Body of pancreas (tissue), 4 donors: ENCODE measurements around the gene CCNY. TPM values are rescaled to one million over a fixed set of nuclear protein-coding genes. Genes with fewer than 3 reads are reported as not detected.

Experiments used
- ATAC-seq: fragments of 150-250 bp; one replicate; pipeline ENCODE4 v1.9.1; 2016
- DNase-seq, 4 donors: peaks; one replicate each; pipeline ENCODE4 v3.0.0-alpha.2; 2019
- H3K27ac ChIP-seq, 4 donors: fragments of 200-600 bp; sonication (generic); 1 replicate in 3 of 4; 2 replicates in 1 of 4; pipeline versions ENCODE4 v1.5.1 to v1.6.1; 2016 to 2019; ENCODE audit warnings: mild to moderate bottlenecking in 1 of 4, mixed read lengths in 1 of 4, moderate library complexity in 1 of 4
- H3K27me3 ChIP-seq, 2 donors: fragments of 200-600 bp; sonication (generic); one replicate each; pipeline ENCODE4 v1.6.0; 2016; ENCODE audit warnings: mild to moderate bottlenecking in 1 of 2
- H3K36me3 ChIP-seq, 2 donors: fragments of 200-600 bp; sonication (generic); replicated peaks in 1 of 2; 2 replicates each; pipeline ENCODE4 v1.5.1; 2016; ENCODE audit warnings: low read depth in 2 of 2; ENCODE audit not compliant: insufficient read depth in 1 of 2
- H3K4me1 ChIP-seq: fragments of 200-600 bp; sonication (generic); one replicate; pipeline ENCODE4 v1.6.0; 2016
- H3K4me3 ChIP-seq, 2 donors: fragments of 200-600 bp; sonication (generic); 1 replicate in 1 of 2; 2 replicates in 1 of 2; pipeline ENCODE4 v1.5.1; 2016 to 2019
- H3K9me3 ChIP-seq, 3 donors: fragments of 200-600 bp; sonication (generic); 1 replicate in 2 of 3; 2 replicates in 1 of 3; pipeline ENCODE4 v1.5.1; 2016
- CTCF ChIP-seq, 7 experiments: fragments of 450-650 bp in 4 of 7; fragments of 200-600 bp in 3 of 7; sonication (generic) in 3 of 7; IDR thresholded peaks; one replicate each; pipeline ENCODE4 v1.5.1; 2016 to 2019; ENCODE audit warnings: antibody characterized with exemption in 7 of 7
- POLR2A ChIP-seq, 3 donors: fragments of 450-650 bp; IDR thresholded peaks; one replicate each; pipeline ENCODE4 v1.6.1; 2016; ENCODE audit warnings: antibody characterized with exemption in 3 of 3, mild to moderate bottlenecking in 2 of 3
- WGBS, 2 donors: methylation state at CpG; one replicate each; pipeline ENCODE4 v1.1.5; 2017; 5-methylcytosine and 5-hydroxymethylcytosine counted together
- intact Hi-C: fragments of 100-400 bp; cut with DNase I; formaldehyde crosslinking; loops from one replicate; pipeline ENCODE4 v1.15.1; 2023
- total RNA-seq, 2 donors: library from RNA; depleted of rRNA; stranded (reverse); fragments of >200 nt; gene quantifications; one replicate each; pipeline ENCODE4 v1.1.0, GENCODE V29; 2016

Gene CCNY
- total RNA-seq, 2 donors from 2014 or later = 9.6 to 18.9 TPM

GRCh38 chr10:35433851-35434426 lies 97.6 kb downstream of the CCNY start:
- 85% methylated on average over 7 of the region's 7 CpGs for WGBS, 2 donors
- ATAC-seq (no peak), DNase-seq (no peak)
- Histone ChIP-seq H3K36me3 (no peaks in the 10 kb centered on the region), H3K27me3 (no peaks in the 10 kb centered on the region), H3K9me3 (peaks cover 0 to 3% (median 0%) of the 10 kb centered on the region in 3 donors), H3K27ac (no peak overlapping the region), H3K4me3 (no peak overlapping the region), H3K4me1 (no peaks in the 10 kb centered on the region)
- intact Hi-C loops = no loop called here
- TF ChIP-seq CTCF (IDR thresholded peaks at IDR 0.05) = no peak
- TF ChIP-seq POLR2A (IDR thresholded peaks at IDR 0.05) = no peak

GRCh38 chr10:35434533-35434932 lies 98.2 kb downstream of the CCNY start:
- peaks cover 1% of the 10 kb centered on the region for H3K4me1 ChIP-seq
- DNase-seq (no peak), ATAC-seq (no peak)
- 93 to 100% methylated on average over 1 of the region's 1 CpG for WGBS, 2 donors
- H3K9me3 ChIP-seq = peaks cover 0 to 9% (median 0%) of the 10 kb centered on the region in 3 donors
- no peaks in the 10 kb centered on the region for H3K36me3 ChIP-seq
- intact Hi-C loops = no loop called here
- H3K4me3 ChIP-seq = no peak overlapping the region
- H3K27me3 ChIP-seq = no peaks in the 10 kb centered on the region
- no peak for TF ChIP-seq CTCF (IDR thresholded peaks at IDR 0.05)
- no peak for TF ChIP-seq POLR2A (IDR thresholded peaks at IDR 0.05)
- H3K27ac ChIP-seq = no peak overlapping the region

GRCh38 chr10:35435824-35436223 lies 99.5 kb downstream of the CCNY start:
- Histone ChIP-seq H3K27me3 (no peaks in the 10 kb centered on the region), H3K9me3 (peaks cover 0 to 9% (median 0%) of the 10 kb centered on the region in 3 donors)
- no peak for ATAC-seq

GRCh38 chr10:35437829-35438228 lies 101.5 kb downstream of the CCNY start:
- no peak for TF ChIP-seq POLR2A (IDR thresholded peaks at IDR 0.05)

More at GRCh38 chr10:35435824-35436223, 99.5 kb downstream of the CCNY start:
- intact Hi-C loops = no loop called here
- peaks cover 14% of the 10 kb centered on the region for H3K4me1 ChIP-seq
- DNase-seq = no peak
- H3K36me3 ChIP-seq = no peaks in the 10 kb centered on the region
- no peak overlapping the region for H3K27ac ChIP-seq
- TF ChIP-seq POLR2A (IDR thresholded peaks at IDR 0.05) (no peak), CTCF (IDR thresholded peaks at IDR 0.05) (no peak)
- WGBS, 2 donors = 85% methylated on average over 4 of the region's 4 CpGs
- no peak overlapping the region for H3K4me3 ChIP-seq

GRCh38 chr10:35438718-35439571 lies 102.6 kb downstream of the CCNY start:
- no peak for ATAC-seq
- peaks cover 0 to 12% (median 0%) of the 10 kb centered on the region in 3 donors for H3K9me3 ChIP-seq
- peaks cover 16% of the 10 kb centered on the region for H3K4me1 ChIP-seq
- no peaks in the 10 kb centered on the region for H3K36me3 ChIP-seq
- intact Hi-C loops = no loop called here
- H3K27ac ChIP-seq = no peak overlapping the region
- no peak overlapping the region for H3K4me3 ChIP-seq
- TF ChIP-seq POLR2A (IDR thresholded peaks at IDR 0.05) (no peak), CTCF (IDR thresholded peaks at IDR 0.05) (no peak)
- H3K27me3 ChIP-seq = no peaks in the 10 kb centered on the region
- WGBS, 2 donors = 91 to 95% methylated on average over 3 of the region's 3 CpGs
- no peak for DNase-seq

More at GRCh38 chr10:35437829-35438228, 101.5 kb downstream of the CCNY start:
- ATAC-seq (no peak), DNase-seq (no peak)
- no peaks in the 10 kb centered on the region for H3K36me3 ChIP-seq
- H3K27me3 ChIP-seq = no peaks in the 10 kb centered on the region
- intact Hi-C loops = no loop called here
- peaks cover 0 to 9% (median 0%) of the 10 kb centered on the region in 3 donors for H3K9me3 ChIP-seq
- no peak overlapping the region for H3K4me3 ChIP-seq
- H3K4me1 ChIP-seq = peaks cover 16% of the 10 kb centered on the region
- 93 to 95% methylated on average over 4 of the region's 4 CpGs for WGBS, 2 donors
- no peak overlapping the region for H3K27ac ChIP-seq
